Endothelial cell of umbilical vein (primary cell): ENCODE data around the gene SLAMF1. TPM values are rescaled to one million over a fixed set of nuclear protein-coding genes. Genes with fewer than 3 reads are reported as not detected.

Source experiments
- BruUV-seq: library from RNA; stranded (reverse); fragments of 400-500 nt; replicated peaks from 2 replicates; lab custom pipeline; 2021; lab: Mats Ljungman, UMichigan
- CTCF ChIA-PET: fragments of 300-600, 350-600 bp; sonication (Branson Sonifier 250); formaldehyde crosslinking; loops from one replicate; lab custom pipeline; 2021; ENCODE audit warnings: antibody characterized with exemption, inconsistent platforms; lab: Charles Lee
- POLR2A ChIA-PET: fragments of 300-600, 350-600 bp; sonication (Branson Sonifier 250); formaldehyde crosslinking; loops from one replicate; lab custom pipeline; 2021; ENCODE audit warnings: antibody characterized with exemption, inconsistent platforms; lab: Charles Lee
- DNase-seq: peaks from one replicate; pipeline ENCODE4 v3.0.0-alpha.2; 2011; ENCODE audit warnings: low read depth, low spot score
- FAIRE-seq: peaks from 2 replicates; lab custom pipeline; 2011; peaks lifted over from hg19 to GRCh38; lab: Jason Lieb, UNC
- H2AFZ ChIP-seq: 2 replicates; pipeline ENCODE4 v1.6.0; 2012; ENCODE audit warnings: low read depth, low read length, control low read depth, inconsistent platforms
- H3K27ac ChIP-seq: 2 replicates; pipeline ENCODE4 v1.5.1; 2011; ENCODE audit warnings: low read depth, mild to moderate bottlenecking, control low read depth, low read length, moderate library complexity; ENCODE audit not compliant: insufficient read depth
- H3K27me3 ChIP-seq, 2 experiments: 2 replicates each; pipeline versions ENCODE4 v1.6.0 to v1.6.1; 2011; ENCODE audit warnings: low read length in 2 of 2, mixed read lengths in 1 of 2; ENCODE audit not compliant: control insufficient read depth in 2 of 2, insufficient read depth in 2 of 2
- H3K36me3 ChIP-seq, 2 experiments: 2 replicates in 1 of 2; 3 replicates in 1 of 2; pipeline ENCODE4 v1.5.1; 2011; ENCODE audit warnings: low read length in 2 of 2, mild to moderate bottlenecking in 1 of 2, moderate library complexity in 1 of 2; ENCODE audit not compliant: control insufficient read depth in 2 of 2, insufficient read depth in 2 of 2; ENCODE audit errors: extremely low read depth in 1 of 2
- H3K4me1 ChIP-seq: 3 replicates; pipeline ENCODE4 v1.5.1; 2011; ENCODE audit warnings: mild to moderate bottlenecking, low read length; ENCODE audit not compliant: control insufficient read depth, insufficient read depth; ENCODE audit errors: extremely low read depth
- H3K4me2 ChIP-seq: 2 replicates; pipeline ENCODE4 v1.6.1; 2011; ENCODE audit warnings: low read length, control low read depth, mixed read lengths; ENCODE audit not compliant: insufficient read depth
- H3K4me3 ChIP-seq, 3 experiments: fragments of 200-600 bp in 1 of 3; sonication (generic), shearing (Covaris generic) in 1 of 3; replicated peaks in 1 of 3; 2 replicates each; pipeline ENCODE4 v1.5.1; 2011 to 2016; ENCODE audit warnings: control low read depth in 3 of 3, low read length in 3 of 3, mild to moderate bottlenecking in 2 of 3, inconsistent platforms in 1 of 3, low read depth in 1 of 3, moderate library complexity in 1 of 3; ENCODE audit not compliant: insufficient read depth in 1 of 3
- H3K79me2 ChIP-seq: 2 replicates; pipeline ENCODE4 v1.6.0; 2012; ENCODE audit warnings: low read length, inconsistent platforms; ENCODE audit not compliant: control insufficient read depth, insufficient read depth
- H3K9ac ChIP-seq: replicated peaks from 2 replicates; pipeline ENCODE3; 2011; ENCODE audit warnings: low read length, control low read depth; ENCODE audit not compliant: insufficient read depth; ENCODE audit errors: extremely low read depth
- H3K9me1 ChIP-seq: replicated peaks from 3 replicates; pipeline ENCODE4 v1.6.0; 2011; ENCODE audit warnings: mild to moderate bottlenecking, low read length; ENCODE audit not compliant: control insufficient read depth, insufficient read depth; ENCODE audit errors: extremely low read depth
- H3K9me3 ChIP-seq: replicated peaks from 2 replicates; pipeline ENCODE4 v1.5.1; 2012; ENCODE audit warnings: low read length, inconsistent platforms; ENCODE audit not compliant: control insufficient read depth, insufficient read depth
- H4K20me1 ChIP-seq: replicated peaks from 2 replicates; pipeline ENCODE3; 2011; ENCODE audit warnings: mild to moderate bottlenecking, low read length; ENCODE audit not compliant: control insufficient read depth, insufficient read depth; ENCODE audit errors: extremely low read depth
- EZH2 ChIP-seq: IDR thresholded peaks from 2 replicates; pipeline ENCODE4 v1.6.1; 2012; ENCODE audit warnings: borderline replicate concordance, low read depth, mild to moderate bottlenecking, moderate library complexity, low read length, inconsistent platforms; ENCODE audit not compliant: severe bottlenecking
- FOS ChIP-seq: IDR thresholded peaks from 2 replicates; pipeline ENCODE4 v1.6.1; 2011; ENCODE audit warnings: mild to moderate bottlenecking, low read length, moderate library complexity, borderline replicate concordance; ENCODE audit not compliant: insufficient read depth
- GATA2 ChIP-seq: IDR thresholded peaks from 2 replicates; pipeline ENCODE4 v1.7.0; 2011; ENCODE audit warnings: low read depth, mild to moderate bottlenecking, moderate library complexity, mixed read lengths, low read length; ENCODE audit not compliant: insufficient read length, insufficient read depth
- JUN ChIP-seq: IDR thresholded peaks from 2 replicates; pipeline ENCODE4 v1.6.1; 2011; ENCODE audit warnings: borderline replicate concordance, low read depth; ENCODE audit not compliant: insufficient read length, insufficient read depth
- MYC ChIP-seq: IDR thresholded peaks from one replicate; pipeline ENCODE4 v1.6.1; 2011; ENCODE audit warnings: mild to moderate bottlenecking, low read depth, low read length
- POLR2A ChIP-seq: IDR thresholded peaks from 2 replicates; pipeline ENCODE4 v1.6.1; 2012; ENCODE audit warnings: low read depth, mild to moderate bottlenecking, control low read depth, low read length
- POLR2AphosphoS5 ChIP-seq: IDR thresholded peaks from 2 replicates; pipeline ENCODE4 v1.6.1; 2012; ENCODE audit warnings: low read depth, mild to moderate bottlenecking, control low read depth, low read length, moderate library complexity; ENCODE audit not compliant: insufficient read depth
- dilution Hi-C: fragments of 300-500 bp; cut with MboI; formaldehyde crosslinking; loops from one replicate; pipeline ENCODE4 v1.15.0; 2019; ENCODE audit warnings: low sequenced_read_pairs; ENCODE audit not compliant: extremely low pct_ligation_motif_present
- intact Hi-C: fragments of 100-400 bp; cut with micrococcal nuclease; formaldehyde crosslinking; loops from one replicate; pipeline ENCODE4 v1.10.0; 2022
- polyA plus RNA-seq, 4 experiments: library from polyadenylated mRNA; depleted of rRNA in 3 of 4; stranded (reverse) in 3 of 4; unstranded in 1 of 4; fragments of >200 nt; gene quantifications; 2 replicates each; pipeline versions ENCODE4 v1.2.1 to v1.2.3, GENCODE V29; 2011 to 2012; ENCODE audit warnings: missing spikeins in 1 of 4
- total RNA-seq: library from RNA; stranded (reverse); gene quantifications from 2 replicates; pipeline ENCODE4 v1.2.3, GENCODE V29; 2021
- TF ChIP-seq, protein P1 (sequence below), 2 donors: IDR thresholded peaks; 1 replicate in 1 of 2; 2 replicates in 1 of 2; pipeline ENCODE4 v1.5.1; 2011; ENCODE audit warnings: low read length in 2 of 2, mild to moderate bottlenecking in 2 of 2, moderate library complexity in 2 of 2, control low read depth in 1 of 2, inconsistent platforms in 1 of 2, low read depth in 1 of 2; ENCODE audit not compliant: insufficient read depth in 1 of 2; ENCODE audit errors: extremely low read depth in 1 of 2
- TF ChIP-seq, protein P2 (sequence below): IDR thresholded peaks from 2 replicates; pipeline ENCODE4 v1.6.1; 2011; ENCODE audit not compliant: insufficient read depth, insufficient read length

SLAMF1 gene
- total and polyA plus RNA-seq, 2 donors (not counting 3 experiments of a cell fraction or from before 2014, with no cell fraction given): not detected

- intact Hi-C loops (no loop called here), dilution Hi-C loops (no loop called here)
- ChIA-PET CTCF (no interaction called here), POLR2A (no interaction called here)
- DNase-seq (no peak), FAIRE-seq (no peak)
- Histone ChIP-seq H3K9ac (no peak overlapping the region), H3K36me3 (no peaks in the 10 kb centered on the region), H3K9me3 (no peaks in the 10 kb centered on the region), H4K20me1 (no peaks in the 10 kb centered on the region), H3K9me1 (no peaks in the 10 kb centered on the region), H3K27me3 (peaks cover 0 to 2% of the 10 kb centered on the region in 2 experiments), H3K4me3 (no peak overlapping the region), H3K79me2 (no peaks in the 10 kb centered on the region), H2AFZ (no peak overlapping the region), H3K27ac (no peak overlapping the region), H3K4me1 (no peaks in the 10 kb centered on the region), H3K4me2 (no peak overlapping the region)
- no peak for TF ChIP-seq FOS
- TF ChIP-seq JUN: no peak
- TF ChIP-seq, protein P1, sequence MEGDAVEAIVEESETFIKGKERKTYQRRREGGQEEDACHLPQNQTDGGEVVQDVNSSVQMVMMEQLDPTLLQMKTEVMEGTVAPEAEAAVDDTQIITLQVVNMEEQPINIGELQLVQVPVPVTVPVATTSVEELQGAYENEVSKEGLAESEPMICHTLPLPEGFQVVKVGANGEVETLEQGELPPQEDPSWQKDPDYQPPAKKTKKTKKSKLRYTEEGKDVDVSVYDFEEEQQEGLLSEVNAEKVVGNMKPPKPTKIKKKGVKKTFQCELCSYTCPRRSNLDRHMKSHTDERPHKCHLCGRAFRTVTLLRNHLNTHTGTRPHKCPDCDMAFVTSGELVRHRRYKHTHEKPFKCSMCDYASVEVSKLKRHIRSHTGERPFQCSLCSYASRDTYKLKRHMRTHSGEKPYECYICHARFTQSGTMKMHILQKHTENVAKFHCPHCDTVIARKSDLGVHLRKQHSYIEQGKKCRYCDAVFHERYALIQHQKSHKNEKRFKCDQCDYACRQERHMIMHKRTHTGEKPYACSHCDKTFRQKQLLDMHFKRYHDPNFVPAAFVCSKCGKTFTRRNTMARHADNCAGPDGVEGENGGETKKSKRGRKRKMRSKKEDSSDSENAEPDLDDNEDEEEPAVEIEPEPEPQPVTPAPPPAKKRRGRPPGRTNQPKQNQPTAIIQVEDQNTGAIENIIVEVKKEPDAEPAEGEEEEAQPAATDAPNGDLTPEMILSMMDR (IDR thresholded peaks at IDR 0.05; ENCODE audit: extremely low read depth in 1 of 2, insufficient read depth in 1 of 2, low read depth in 1 of 2, low read length in 2 of 2): no peak
- TF ChIP-seq GATA2: no peak
- no peak for TF ChIP-seq EZH2
- TF ChIP-seq MYC: no peak
- TF ChIP-seq, protein P2, sequence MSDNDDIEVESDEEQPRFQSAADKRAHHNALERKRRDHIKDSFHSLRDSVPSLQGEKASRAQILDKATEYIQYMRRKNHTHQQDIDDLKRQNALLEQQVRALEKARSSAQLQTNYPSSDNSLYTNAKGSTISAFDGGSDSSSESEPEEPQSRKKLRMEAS: no peak
- no peak for TF ChIP-seq POLR2A
- no peak for TF ChIP-seq POLR2AphosphoS5
- no TSS peak for BruUV-seq
Measured at GRCh38 chr1:160626509-160627342, 20.1 kb downstream of the SLAMF1 start.
